K562 (cell line): ENCODE data around the gene TSHR. TPM values are rescaled to one million over a fixed set of nuclear protein-coding genes. Genes with fewer than 3 reads are reported as not detected.

Experiments
- ATAC-seq: fragments of 200-7000 bp; cut with Tn5 transposase; 3 replicates; pipeline ENCODE4 v1.9.1; 2020; ENCODE audit warnings: moderate library complexity
- BruUV-seq: library from RNA; stranded (reverse); fragments of 400-500 nt; replicated peaks from 2 replicates; lab custom pipeline; 2021; lab: Mats Ljungman, UMichigan
- CTCF ChIA-PET: fragments of 300-600 bp; formaldehyde crosslinking; extraction: SDS; loops from one replicate; lab custom pipeline; 2021; ENCODE audit warnings: low intra/inter-chr PET ratio; lab: Yijun Ruan, JAX
- POLR2A ChIA-PET: fragments of 300-600, 350-650 bp; sonication (Branson Sonifier 250); formaldehyde crosslinking; extraction: SDS; loops from one replicate; lab custom pipeline; 2021; ENCODE audit warnings: antibody characterized with exemption, inconsistent platforms; lab: Yijun Ruan, JAX
- DNase-seq, 4 experiments: peaks; one replicate each; pipeline versions ENCODE4 v3.0.0 to v3.0.0-alpha.2; 2011 to 2018; ENCODE audit warnings: low spot score in 3 of 4, mixed read lengths in 3 of 4; ENCODE audit errors: extremely low read depth in 1 of 4
- FAIRE-seq: peaks from 2 replicates; lab custom pipeline; 2011; peaks lifted over from hg19 to GRCh38; lab: Jason Lieb, UNC
- H2AFZ ChIP-seq: 2 replicates; pipeline ENCODE4 v1.6.0; 2011; ENCODE audit warnings: low read depth, low read length, control low read depth, inconsistent platforms
- H3K27ac ChIP-seq: fragments of 200-600 bp; 3 replicates; pipeline ENCODE4 v1.8.0; 2011; ENCODE audit warnings: low read depth, mild to moderate bottlenecking, control low read depth, inconsistent platforms, low read length, moderate library complexity, mixed read lengths; ENCODE audit errors: extremely low read depth
- H3K27me3 ChIP-seq, 2 experiments: fragments of 300-600 bp in 1 of 2; 2 replicates in 1 of 2; 3 replicates in 1 of 2; pipeline versions ENCODE4 v1.6.0 to v1.8.0; 2011; ENCODE audit warnings: inconsistent platforms in 2 of 2, low read length in 2 of 2, mild to moderate bottlenecking in 1 of 2, mixed read lengths in 1 of 2, moderate library complexity in 1 of 2; ENCODE audit not compliant: control insufficient read depth in 2 of 2, insufficient read depth in 2 of 2
- H3K36me3 ChIP-seq: fragments of 300-600 bp; 3 replicates; pipeline ENCODE4 v1.8.0; 2011; ENCODE audit warnings: mild to moderate bottlenecking, low read length, inconsistent platforms; ENCODE audit not compliant: control insufficient read depth, insufficient read depth
- H3K4me1 ChIP-seq, 2 experiments: fragments of 200-600 bp in 1 of 2; replicated peaks in 1 of 2; 2 replicates in 1 of 2; 3 replicates in 1 of 2; pipeline versions ENCODE4 v1.5.1 to v1.8.0; 2011; ENCODE audit warnings: inconsistent platforms in 2 of 2, low read length in 2 of 2, mild to moderate bottlenecking in 1 of 2, mixed read lengths in 1 of 2, moderate library complexity in 1 of 2; ENCODE audit not compliant: control insufficient read depth in 2 of 2, insufficient read depth in 2 of 2
- H3K4me2 ChIP-seq: 2 replicates; pipeline ENCODE4 v1.6.1; 2011; ENCODE audit warnings: low read length, control low read depth, inconsistent platforms, mixed read lengths; ENCODE audit not compliant: insufficient read depth
- H3K4me3 ChIP-seq: fragments of 200-600 bp; sonication (generic), shearing (Covaris generic); 2 replicates; pipeline ENCODE4 v1.5.1; 2016; ENCODE audit warnings: control low read depth, inconsistent platforms
- H3K79me2 ChIP-seq: fragments of 200-600 bp; 3 replicates; pipeline ENCODE4 v1.8.0; 2011; ENCODE audit warnings: low read length, inconsistent platforms; ENCODE audit not compliant: control insufficient read depth, insufficient read depth
- H3K9ac ChIP-seq, 2 experiments: 2 replicates each; pipeline versions ENCODE4 v1.6.0 to v1.6.1; 2011; ENCODE audit warnings: low read depth in 2 of 2, low read length in 2 of 2, control low read depth in 1 of 2, inconsistent platforms in 1 of 2, mild to moderate bottlenecking in 1 of 2, mixed read lengths in 1 of 2; ENCODE audit not compliant: insufficient read depth in 1 of 2
- H3K9me1 ChIP-seq: one replicate; pipeline ENCODE4 v1.6.0; 2011; ENCODE audit warnings: inconsistent platforms, mild to moderate bottlenecking, low read length, moderate library complexity; ENCODE audit not compliant: control insufficient read depth, insufficient read depth
- H3K9me3 ChIP-seq: replicated peaks from 2 replicates; pipeline ENCODE4 v1.5.1; 2011; ENCODE audit warnings: low read depth, low read length, inconsistent platforms; ENCODE audit not compliant: control insufficient read depth, insufficient read depth
- H4K20me1 ChIP-seq: replicated peaks from 2 replicates; pipeline ENCODE4 v1.6.1; 2011; ENCODE audit warnings: low read length, inconsistent platforms, mixed read lengths; ENCODE audit not compliant: control insufficient read depth, insufficient read depth
- ATF1 ChIP-seq, 2 experiments: fragments of 450-650 bp in 1 of 2; IDR thresholded peaks; 2 replicates each; pipeline ENCODE4 v1.6.1; 2016; ENCODE audit warnings: missing compliant biosample characterization in 1 of 2, missing genetic modification characterization in 1 of 2
- BCL6 ChIP-seq: fragments of 250-450 bp; sonication (Bioruptor Pico); IDR thresholded peaks from 2 replicates; pipeline ENCODE4 v1.4.0; 2020
- FOS ChIP-seq: IDR thresholded peaks from 3 replicates; pipeline ENCODE4 v1.6.1; 2011; ENCODE audit not compliant: insufficient read length; ENCODE audit errors: extremely low read depth
- HDAC6 ChIP-seq: IDR thresholded peaks from 2 replicates; pipeline ENCODE4 v1.6.1; 2012; ENCODE audit warnings: low read depth, mild to moderate bottlenecking, control low read depth, inconsistent platforms, low read length, moderate library complexity
- PHB ChIP-seq: fragments of 250-450 bp; sonication (Bioruptor Pico); IDR thresholded peaks from 2 replicates; pipeline ENCODE4 v1.5.0; 2021
- SMAD1 ChIP-seq: fragments of 150-350 bp; IDR thresholded peaks from 2 replicates; pipeline ENCODE4 v1.6.1; 2014; ENCODE audit warnings: low read length, low read depth; ENCODE audit not compliant: partially characterized antibody
- SMARCE1 ChIP-seq: fragments of 450-650 bp; IDR thresholded peaks from 2 replicates; pipeline ENCODE4 v1.7.1; 2016; ENCODE audit warnings: mild to moderate bottlenecking
- SREBF1 ChIP-seq: fragments of 150-350 bp; IDR thresholded peaks from 2 replicates; pipeline ENCODE4 v1.6.1; 2014; ENCODE audit warnings: antibody characterized with exemption, low read depth, low read length, borderline replicate concordance
- ZNF778 ChIP-seq: fragments of 450-650 bp; formaldehyde crosslinking; IDR thresholded peaks from 2 replicates; pipeline ENCODE4 v1.4.0; 2020; ENCODE audit warnings: mild to moderate bottlenecking, moderate library complexity
- ZNF830 ChIP-seq: fragments of 250-450 bp; sonication (Bioruptor Pico); IDR thresholded peaks from 2 replicates; pipeline ENCODE4 v1.5.0; 2021; ENCODE audit warnings: mild to moderate bottlenecking
- WGBS: fragments of 100-300 bp; shearing (Covaris generic); methylation state at CpG from one replicate; pipeline ENCODE4 v1.1.6; 2016; ENCODE audit warnings: low coverage, mixed read lengths; ENCODE audit not compliant: insufficient coverage; ENCODE audit errors: missing lambda C conversion rate; 5-methylcytosine and 5-hydroxymethylcytosine counted together
- in situ Hi-C: fragments of 300-500 bp; cut with MboI; formaldehyde crosslinking; loops from 4 replicates; pipeline ENCODE4 v1.15.0; 2018; ENCODE audit warnings: inconsistent platforms, mixed read lengths
- intact Hi-C: fragments of 100-400 bp; cut with micrococcal nuclease; formaldehyde crosslinking; loops from 2 replicates; pipeline ENCODE4 v1.14.2; 2022
- polyA plus RNA-seq, 8 experiments: library from polyadenylated mRNA; depleted of rRNA in 4 of 8; stranded (reverse) in 5 of 8; unstranded in 3 of 8; fragments of >200 nt; fragmentation: Nextera tagmentation in 2 of 8; fragmentation: Illumina TruSeq in 1 of 8; extraction: Ambion mirVana in 2 of 8; extraction: Trizol in 1 of 8; gene quantifications; 2 replicates each; pipeline versions ENCODE4 v1.2.1 to v1.2.3, GENCODE V29; 2011 to 2014; ENCODE audit warnings: inconsistent platforms in 1 of 8, missing spikeins in 1 of 8
- total RNA-seq, 7 experiments: library from RNA; depleted of rRNA in 6 of 7; stranded (reverse); fragments of >200 nt in 6 of 7; fragmentation: Illumina TruSeq in 2 of 7; extraction: Trizol in 2 of 7; gene quantifications; 2 replicates each; pipeline versions ENCODE4 v1.2.1 to v1.2.3, GENCODE V29; 2011 to 2021; ENCODE audit warnings: low replicate concordance in 1 of 7
- TF ChIP-seq, protein P1 (sequence below), 3 experiments: fragments of 200-800 bp in 1 of 3; sonication (Bioruptor generic) in 1 of 3; sonication (generic) in 1 of 3; formaldehyde crosslinking in 1 of 3; IDR thresholded peaks; 2 replicates each; pipeline versions ENCODE4 v1.6.1 to v1.8.0; 2016 to 2022; ENCODE audit warnings: mild to moderate bottlenecking in 2 of 3, missing compliant biosample characterization in 2 of 3, missing genetic modification characterization in 2 of 3, missing genetic modification reagents in 1 of 3
- TF ChIP-seq, protein P2 (sequence below): fragments of 250-450 bp; sonication (Bioruptor Pico); IDR thresholded peaks from 2 replicates; pipeline ENCODE4 v1.5.1; 2021; ENCODE audit warnings: mild to moderate bottlenecking

The TSHR gene
- total and polyA plus RNA-seq, 9 of the 15 experiments (the other 6 are each of a cell fraction or from before 2014, with no cell fraction given): 0.01 to 0.10 TPM; not detected in 7

DNA sequence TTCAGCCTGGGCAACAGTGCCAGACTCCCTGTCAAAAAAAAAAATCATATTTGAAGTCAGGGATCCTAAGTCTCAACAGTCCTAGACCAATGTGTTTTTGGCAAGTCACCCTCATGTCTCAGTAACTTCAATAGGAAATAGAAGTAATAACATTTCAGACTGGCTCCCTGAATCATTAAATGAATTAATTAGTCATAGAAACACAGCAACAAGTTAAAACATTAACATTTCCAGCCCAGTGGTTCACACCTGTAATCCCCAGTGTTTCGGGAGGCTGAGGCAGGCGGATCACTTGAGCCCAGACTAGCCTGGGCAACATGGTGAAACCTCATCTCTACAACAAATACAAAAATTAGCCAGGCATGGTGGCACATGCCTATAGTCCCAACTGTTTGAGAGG, 140.1 kb downstream of the TSHR start:
- intact Hi-C loops: no loop called here
- no peaks in the 10 kb centered on the region for H4K20me1 ChIP-seq
- H3K79me2 ChIP-seq: no peaks in the 10 kb centered on the region
- in situ Hi-C loops: no loop called here
- no peak for DNase-seq
- no peak overlapping the region for H3K4me3 ChIP-seq
- H3K9me3 ChIP-seq: no peaks in the 10 kb centered on the region
- no peaks in the 10 kb centered on the region for H3K9me1 ChIP-seq
- BruUV-seq: no TSS peak
- TF ChIP-seq BCL6 (CRISPR knock-in tag) (no peak), SREBF1 (no peak), PHB (CRISPR knock-in tag) (no peak), SMAD1 (no peak), ZNF830 (CRISPR knock-in tag) (no peak), HDAC6 (no peak), ZNF778 (CRISPR knock-in tag) (no peak), ATF1 (CRISPR knock-in tag; IDR thresholded peaks at IDR 0.05) (no peak), ATF1 (tag; IDR thresholded peaks at IDR 0.05) (no peak), FOS (no peak), SMARCE1 (no peak)
- TF ChIP-seq, protein P1, sequence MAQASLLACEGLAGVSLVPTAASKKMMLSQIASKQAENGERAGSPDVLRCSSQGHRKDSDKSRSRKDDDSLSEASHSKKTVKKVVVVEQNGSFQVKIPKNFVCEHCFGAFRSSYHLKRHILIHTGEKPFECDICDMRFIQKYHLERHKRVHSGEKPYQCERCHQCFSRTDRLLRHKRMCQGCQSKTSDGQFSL (CRISPR knock-in tag; IDR thresholded peaks at IDR 0.05): no peak
- TF ChIP-seq, protein P1 (tag; IDR thresholded peaks at IDR 0.05): no peak
- TF ChIP-seq, protein P2, sequence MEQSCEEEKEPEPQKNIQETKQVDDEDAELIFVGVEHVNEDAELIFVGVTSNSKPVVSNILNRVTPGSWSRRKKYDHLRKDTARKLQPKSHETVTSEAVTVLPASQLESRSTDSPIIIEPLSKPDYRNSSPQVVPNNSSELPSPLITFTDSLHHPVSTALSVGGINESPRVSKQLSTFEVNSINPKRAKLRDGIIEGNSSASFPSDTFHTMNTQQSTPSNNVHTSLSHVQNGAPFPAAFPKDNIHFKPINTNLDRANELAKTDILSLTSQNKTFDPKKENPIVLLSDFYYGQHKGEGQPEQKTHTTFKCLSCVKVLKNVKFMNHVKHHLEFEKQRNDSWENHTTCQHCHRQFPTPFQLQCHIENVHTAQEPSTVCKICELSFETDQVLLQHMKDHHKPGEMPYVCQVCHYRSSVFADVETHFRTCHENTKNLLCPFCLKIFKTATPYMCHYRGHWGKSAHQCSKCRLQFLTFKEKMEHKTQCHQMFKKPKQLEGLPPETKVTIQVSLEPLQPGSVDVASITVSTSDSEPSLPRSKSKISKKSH (CRISPR knock-in tag): no peak
- no peak overlapping the region for H3K9ac ChIP-seq
- 0% methylated on average over 2 of the region's 2 CpGs for WGBS
- POLR2A ChIA-PET: no interaction called here
- no peak overlapping the region for H3K4me2 ChIP-seq
- CTCF ChIA-PET: no interaction called here
- H3K27me3 ChIP-seq: no peaks in the 10 kb centered on the region
- no peak for FAIRE-seq
- H3K36me3 ChIP-seq: no peaks in the 10 kb centered on the region
- ATAC-seq: no peak
- H3K4me1 ChIP-seq: no peaks in the 10 kb centered on the region
- no peak overlapping the region for H2AFZ ChIP-seq
- H3K27ac ChIP-seq: no peak overlapping the region
